CD4-positive, alpha-beta T cell treated with Interferon alpha-2 for 1 hour (primary cell): ENCODE results near the gene ZNF528.

Experiments used
- DNase-seq, 2 donors: peaks; one replicate each; pipeline ENCODE4 v3.0.0-alpha.2; 2020 to 2022

Gene ZNF528

GRCh38 chr19:52397310-52398080, at the start of gene ZNF528:
TSS of gene ZNF528 (plus strand) at chr19:52397849. CDS start at chr19:52402014, 4,165 bp downstream.
- peak; percentile 92 to 93 for DNase-seq

- DNase-seq, result no peak
Observed at GRCh38 chr19:52351512-52351911, 46.1 kb upstream of the ZNF528 start.

GRCh38 chr19:52366414-52366824, 31.2 kb upstream of the ZNF528 start:
- no peak for DNase-seq

- peak; percentile 90 to 91 for DNase-seq
Observed at GRCh38 chr19:52369559-52370340, 27.9 kb upstream of the ZNF528 start, which contains the start of gene ZNF880. TSS of gene ZNF880 (plus strand) at chr19:52369923. CDS start at chr19:52369966, 43 bp downstream.

- no peak for DNase-seq
Observed at GRCh38 chr19:52370341-52370710, 27.3 kb upstream of the ZNF528 start.

- DNase-seq, result no peak
Observed at GRCh38 chr19:52391135-52391534, 6.5 kb upstream of the ZNF528 start.

GRCh38 chr19:52398081-52398441, 412 bp downstream of the ZNF528 start:
- peak in 1 of 2 donors; percentile 21 for DNase-seq

- DNase-seq, result no peak
Observed at GRCh38 chr19:52410276-52410675, 12.6 kb downstream of the ZNF528 start.

- no peak for DNase-seq
Observed at GRCh38 chr19:52415711-52416110, 18.1 kb downstream of the ZNF528 start.

- no peak for DNase-seq
Observed at GRCh38 chr19:52428937-52429336, 31.3 kb downstream of the ZNF528 start, which contains the start of gene ZNF534. TSS of gene ZNF534 (plus strand) at chr19:52429148. CDS start at chr19:52431475, 2,327 bp downstream.

- DNase-seq, result no peak
Observed at GRCh38 chr19:52442179-52442578, 44.5 kb downstream of the ZNF528 start.

GRCh38 chr19:52444506-52444905, 46.9 kb downstream of the ZNF528 start:
- no peak for DNase-seq

- DNase-seq, result no peak
Observed at GRCh38 chr19:52451241-52451640, 53.6 kb downstream of the ZNF528 start.

GRCh38 chr19:52453324-52454094, 55.9 kb downstream of the ZNF528 start, which contains the start of gene ZNF578:
TSS of gene ZNF578 (plus strand) at chr19:52453553. CDS start at chr19:52501846, 48,293 bp downstream.
- peak; percentile 72 to 77 for DNase-seq

GRCh38 chr19:52464798-52465470, 67.3 kb downstream of the ZNF528 start:
- DNase-seq, result no peak
